Stimulated activated CD4-positive, alpha-beta T cell treated with anti-CD3 and anti-CD28 coated beads, TNF-alpha, amount 100 ng/mL, for 1 hour (primary cell): ENCODE measurements around the gene IL1RN.

Experiments used
- DNase-seq, 3 donors: peaks; one replicate each; pipeline ENCODE4 v3.0.0-alpha.2; 2020; ENCODE audit warnings: low read depth in 3 of 3, low spot score in 1 of 3

IL1RN gene

DNA sequence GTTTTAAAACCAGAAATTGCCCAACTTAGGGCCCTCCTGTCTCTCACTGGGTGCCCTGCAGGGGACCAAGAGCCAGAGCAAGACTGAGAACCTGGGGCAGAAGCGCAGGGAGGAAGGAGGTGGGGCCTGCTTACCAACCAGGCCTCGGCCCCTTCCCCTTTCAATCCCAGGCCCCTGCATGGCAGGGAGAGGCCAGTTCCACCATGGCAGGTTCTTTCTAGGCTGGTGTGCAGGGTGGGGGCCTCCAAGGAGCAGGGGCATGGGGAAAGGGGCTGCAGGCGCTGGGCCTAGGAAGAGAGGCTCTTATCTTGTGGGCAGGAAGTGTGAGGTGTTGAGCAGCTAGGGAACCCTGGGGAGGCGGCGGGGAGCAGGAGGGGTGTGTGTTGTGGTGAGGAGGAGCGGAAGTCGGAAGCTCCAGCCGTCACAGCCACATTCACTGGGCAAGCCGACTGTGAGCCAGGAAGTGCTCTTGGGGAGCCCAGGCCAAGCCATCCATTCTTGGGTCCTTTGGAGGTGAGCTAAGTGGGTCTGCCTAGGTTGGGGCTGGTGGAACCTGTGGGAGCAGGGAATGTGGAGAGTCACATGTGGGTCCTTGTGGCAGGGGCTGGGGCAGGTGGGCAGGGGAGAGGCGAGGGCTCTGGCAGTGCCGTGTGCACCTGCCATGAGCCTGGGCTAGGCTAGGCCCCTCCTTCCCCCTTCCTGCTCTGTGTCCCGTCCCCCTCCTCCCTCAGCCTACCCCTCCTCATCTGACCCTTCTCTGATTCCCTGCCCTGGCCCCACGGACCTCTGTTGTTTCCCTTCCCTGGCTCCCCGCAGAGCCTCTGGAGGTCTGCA, 46.4 kb downstream of the IL1RN start, which contains the start of gene PSD4:
Gene PSD4, plus strand, starts transcription at position 430 of the 834 bp plus-strand sequence. CDS start 8,486 bp downstream, outside the sequence.
- peak; percentile 64 to 70 (median 69) for DNase-seq

DNA sequence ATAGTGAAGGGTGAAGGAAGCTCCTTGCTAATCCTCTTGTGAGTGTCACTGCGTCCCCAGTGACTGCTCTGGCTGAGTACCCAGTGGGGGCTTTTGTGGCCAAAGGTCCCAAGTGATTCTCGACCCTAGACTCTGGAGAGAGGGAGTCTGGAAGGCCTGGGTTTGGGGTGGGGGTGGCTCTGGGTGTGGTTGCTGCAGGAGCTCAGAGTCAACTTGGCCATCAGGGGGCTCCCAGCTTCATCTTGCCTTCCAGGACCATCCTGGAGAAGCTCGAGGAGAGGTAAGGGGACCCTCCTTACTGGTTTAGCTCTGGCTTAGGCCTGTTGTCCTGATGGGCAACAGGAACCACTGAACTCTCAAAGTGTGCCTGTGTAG, 47.0 kb downstream of the IL1RN start:
- no peak for DNase-seq

DNA sequence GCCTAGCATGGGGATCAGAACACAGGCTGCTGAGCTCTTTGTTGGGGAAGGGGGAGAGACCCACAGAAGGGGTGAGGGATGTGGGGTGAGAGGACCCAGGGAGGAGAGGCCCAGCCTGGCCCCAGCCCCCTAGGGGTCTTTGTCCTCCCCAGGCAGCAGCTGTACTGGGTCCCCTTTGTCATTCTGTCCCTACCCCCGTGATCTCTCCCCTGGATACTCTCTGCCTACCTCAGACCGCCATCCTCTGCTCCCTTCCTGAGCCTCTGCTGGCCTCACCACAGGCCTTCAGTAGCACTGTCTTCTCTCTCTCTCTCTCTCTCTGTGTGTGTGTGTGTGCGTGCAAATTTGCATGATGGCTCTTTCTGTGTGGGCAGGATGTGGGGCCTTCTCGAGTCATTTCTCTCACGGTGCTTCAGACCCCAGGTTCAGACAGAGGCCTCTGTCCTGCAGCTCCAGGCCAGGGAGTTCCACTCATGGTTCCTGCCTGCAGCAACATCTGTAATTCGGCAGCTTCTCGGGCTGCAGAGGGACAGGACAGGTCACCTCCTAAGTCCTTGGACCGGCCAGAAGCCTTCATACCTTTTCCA, 47.7 kb downstream of the IL1RN start:
- peak in 2 of 3 donors; percentile 45 to 52 for DNase-seq

DNA sequence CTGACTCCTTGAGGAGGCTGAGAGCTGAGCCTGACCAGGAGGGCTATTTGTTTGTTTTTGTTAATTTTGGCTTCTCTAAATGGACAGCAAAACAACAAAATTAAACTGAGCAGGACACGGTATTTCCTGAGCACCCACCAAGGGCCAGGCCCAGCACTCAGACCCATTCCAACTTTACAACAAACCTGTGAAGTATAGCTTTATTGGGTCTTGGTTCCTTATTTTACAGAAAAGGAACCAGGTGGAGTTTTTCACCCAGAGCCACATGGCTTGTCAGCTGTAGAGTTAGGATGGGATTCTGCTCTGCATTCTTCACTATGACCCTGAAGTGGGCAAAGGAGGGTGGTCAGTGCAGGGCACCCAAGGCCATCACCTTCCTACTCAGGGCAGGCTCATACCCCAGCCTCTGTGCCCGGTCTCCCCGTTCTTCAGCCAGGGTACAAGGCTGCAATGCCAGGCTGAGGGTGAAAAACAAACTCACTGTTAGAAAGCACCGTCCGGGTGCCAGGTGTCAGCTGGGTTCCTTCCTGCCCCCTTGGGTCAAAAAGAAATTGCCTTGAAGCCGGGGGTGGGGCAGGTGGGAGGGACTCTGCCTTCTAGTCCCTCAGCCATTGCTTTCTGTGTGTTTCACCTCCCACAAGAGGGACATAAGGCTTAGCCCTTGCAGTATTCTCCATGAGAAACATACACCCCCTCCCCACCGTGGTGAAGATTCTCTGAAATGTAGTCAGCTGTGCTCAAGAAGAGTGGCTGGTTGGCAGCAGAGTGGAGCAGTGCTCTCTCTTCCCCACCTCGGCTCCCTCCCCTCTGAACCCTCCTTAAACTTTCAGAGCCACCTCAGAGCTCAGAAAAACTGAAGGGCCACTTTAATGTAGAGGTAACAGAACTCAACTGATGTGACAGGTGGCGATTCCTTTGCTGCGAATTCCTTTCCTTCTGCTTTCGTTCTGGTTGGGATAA, 48.6 kb downstream of the IL1RN start:
- no peak for DNase-seq

DNA sequence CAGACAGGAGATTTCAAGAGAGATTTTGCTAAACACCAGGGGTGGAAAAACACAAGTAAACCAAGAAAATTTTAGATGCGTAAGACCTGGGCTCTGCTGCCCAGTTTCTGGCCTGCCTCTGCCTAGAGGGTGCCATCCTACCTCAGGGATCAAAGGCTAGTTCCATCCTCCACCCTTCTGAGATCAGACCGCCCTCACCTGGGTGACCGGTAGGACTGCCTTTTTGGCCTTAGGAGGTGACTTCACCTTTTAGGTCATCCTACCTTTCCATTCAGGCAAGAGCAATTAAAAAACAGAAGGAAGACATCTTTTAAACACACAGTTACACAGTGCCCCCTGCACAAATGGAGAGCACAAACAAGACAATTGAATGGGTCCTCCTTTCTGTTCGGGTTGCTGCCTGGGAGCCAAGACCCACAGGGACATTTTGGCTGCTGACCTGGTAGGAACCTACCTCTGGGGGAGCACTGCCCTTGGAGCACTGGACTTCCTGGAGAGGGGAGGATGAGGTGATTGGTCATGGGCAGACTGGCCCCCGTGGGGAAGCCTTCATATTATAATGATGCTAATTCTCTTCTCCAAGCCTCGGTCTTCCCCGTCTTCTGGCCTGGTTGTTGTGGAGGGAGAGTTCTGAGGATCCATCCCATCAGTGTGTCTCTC, 49.4 kb downstream of the IL1RN start:
- no peak for DNase-seq

DNA sequence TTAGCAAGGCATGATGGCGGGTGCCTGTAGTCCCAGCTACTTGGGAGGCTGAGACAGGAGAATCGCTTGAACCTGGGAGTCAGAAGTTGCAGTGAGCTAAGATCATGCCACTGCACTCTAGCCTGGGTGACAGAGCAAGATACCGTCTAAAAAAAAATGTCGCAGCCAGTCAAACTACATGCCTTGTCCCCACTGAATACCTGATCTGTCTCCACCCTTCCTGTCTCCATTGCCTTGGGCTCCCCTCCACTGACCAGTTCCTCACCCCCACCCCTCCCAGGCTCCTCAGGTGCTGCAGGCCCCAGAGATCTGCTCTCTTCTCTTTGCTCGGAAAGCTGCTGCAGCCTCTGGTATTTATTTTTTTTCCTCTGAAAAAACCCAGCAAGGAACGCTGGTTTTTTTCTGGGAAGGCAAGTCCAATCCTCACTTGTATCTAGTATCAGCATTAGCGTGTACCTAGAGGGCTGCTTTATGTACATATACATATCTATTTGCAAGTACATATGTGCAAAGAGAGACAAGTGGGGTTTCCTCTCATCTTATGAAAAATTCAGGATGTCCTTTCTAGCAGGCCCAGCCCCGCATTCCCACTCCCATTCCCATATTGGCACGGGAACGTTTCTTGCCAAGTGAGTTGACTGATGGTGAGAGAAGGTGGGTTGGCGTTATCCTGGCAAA, 50.8 kb downstream of the IL1RN start:
- no peak for DNase-seq

DNA sequence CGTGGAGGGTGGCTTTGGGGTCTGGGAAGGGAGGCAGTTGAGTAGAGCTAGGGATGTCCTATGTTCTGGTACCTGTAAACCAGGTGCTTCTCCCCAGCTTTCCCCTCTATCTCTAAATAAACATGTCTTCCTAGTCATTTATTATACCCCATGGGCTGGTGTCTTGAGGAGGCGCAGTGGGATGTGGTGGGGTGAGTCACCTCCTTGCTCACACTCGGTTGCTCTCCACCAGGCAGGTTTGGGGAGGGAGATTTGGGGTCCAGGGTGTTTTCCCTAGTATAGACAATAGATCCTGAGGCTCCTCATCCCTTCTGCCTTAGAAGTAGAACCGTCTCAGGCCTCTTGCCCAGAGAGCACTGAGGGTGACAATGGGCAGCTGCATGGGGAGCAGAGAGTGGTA, 51.5 kb downstream of the IL1RN start:
- DNase-seq: no peak

DNA sequence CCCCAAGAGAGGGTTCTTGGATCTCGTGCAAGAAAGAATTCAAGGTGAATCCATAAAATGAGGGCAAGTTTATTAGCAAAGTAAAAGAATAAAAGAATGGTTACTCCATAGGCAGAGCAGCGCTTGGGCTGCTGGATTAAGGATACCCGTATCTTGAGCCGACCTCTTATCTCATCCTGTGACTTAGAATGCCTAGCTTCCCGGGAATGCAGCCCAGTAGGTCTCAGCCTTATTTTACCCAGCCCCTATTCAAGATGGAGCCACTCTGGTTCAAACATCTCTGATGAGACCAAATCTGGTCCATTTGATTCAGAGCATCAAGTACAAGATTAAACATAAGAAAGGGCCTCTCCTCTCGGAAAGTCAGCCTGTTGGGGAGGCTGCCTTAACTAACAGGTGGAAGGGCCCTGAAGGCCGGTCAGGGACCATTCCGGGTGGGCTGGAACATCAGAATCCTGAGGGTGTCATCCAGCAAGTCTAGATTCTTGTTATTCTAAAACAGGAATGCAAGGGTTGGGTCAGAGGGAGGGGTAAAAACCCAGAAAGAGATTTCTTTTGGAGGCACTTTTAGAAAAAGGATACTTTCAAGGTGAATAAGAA, 52.1 kb downstream of the IL1RN start:
- DNase-seq: no peak

DNA sequence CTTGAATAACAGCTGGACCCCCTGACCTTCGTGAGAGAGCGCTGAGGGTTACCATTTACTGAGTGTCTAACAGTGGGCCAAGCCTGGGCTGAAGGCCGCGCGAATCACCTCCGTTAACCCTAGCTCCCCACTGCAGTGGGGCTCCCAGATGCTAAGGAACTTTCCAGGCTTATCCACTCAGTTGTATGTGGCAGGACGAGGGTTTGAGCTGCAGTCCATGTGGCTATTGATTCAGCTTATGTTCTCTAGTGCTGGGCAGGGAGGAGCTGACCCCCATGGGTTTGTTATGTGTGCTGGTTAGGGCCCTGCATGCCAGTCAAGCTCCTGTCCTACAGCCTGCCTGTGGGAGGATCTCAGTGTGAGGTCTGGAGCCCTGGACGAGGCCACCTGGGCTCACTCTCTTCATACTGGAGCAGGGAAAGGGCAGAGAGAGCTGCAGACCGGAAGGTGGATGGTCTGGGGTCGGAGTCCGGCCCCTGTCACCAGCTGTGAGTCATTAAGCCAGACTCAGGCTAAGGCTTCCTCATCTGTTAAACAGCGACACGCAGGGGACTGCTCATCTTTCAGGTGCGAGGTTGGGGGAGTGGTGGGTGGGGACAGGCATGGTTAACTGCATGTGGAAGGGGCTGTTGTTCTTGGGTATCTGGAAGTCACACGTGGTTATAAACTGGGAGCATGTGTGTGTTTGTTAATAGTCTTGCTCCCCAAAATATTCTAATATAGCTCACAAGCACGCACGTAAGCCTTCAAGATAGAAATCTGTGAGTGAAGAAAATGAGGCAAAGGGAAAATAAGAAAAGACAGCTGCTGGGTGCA, 52.9 kb downstream of the IL1RN start:
- no peak for DNase-seq

DNA sequence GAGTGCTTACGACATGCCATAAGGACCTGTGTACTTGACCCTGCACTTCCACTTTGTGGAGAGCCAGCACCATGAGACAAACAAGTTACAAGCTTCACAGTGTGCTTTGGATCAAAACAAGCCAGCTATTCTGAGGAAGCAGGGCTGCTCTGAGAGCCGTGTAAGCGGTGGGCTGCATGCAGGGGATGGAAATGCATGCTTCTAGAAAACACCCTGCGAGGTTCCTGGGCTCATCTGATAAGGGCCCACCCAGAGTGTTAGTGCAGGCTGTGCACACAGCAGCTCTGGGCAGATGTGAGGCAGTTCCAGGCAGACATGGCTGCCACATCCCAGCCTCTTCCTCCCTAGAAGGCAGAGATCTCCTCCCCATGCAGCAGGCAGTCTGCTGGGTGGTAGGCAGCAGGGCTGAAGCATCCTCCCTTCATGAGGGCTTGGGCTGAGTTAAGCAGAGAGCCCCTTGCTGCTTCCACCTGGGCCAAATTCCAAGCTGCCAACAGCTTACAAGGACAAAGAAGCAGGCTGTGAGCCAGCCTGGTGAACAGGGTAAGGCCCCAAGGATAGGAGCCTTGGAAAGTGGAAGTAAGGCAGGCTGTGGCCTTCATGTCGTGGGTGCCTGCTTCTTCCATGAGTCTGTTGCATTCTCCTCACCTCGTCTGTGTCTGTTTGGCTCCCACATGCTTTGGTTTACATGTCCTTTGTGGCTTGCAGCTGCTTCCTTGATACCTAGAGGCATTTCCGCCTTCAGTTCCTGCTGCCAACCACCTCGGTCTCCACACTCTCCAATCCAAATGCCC, 54.1 kb downstream of the IL1RN start:
- no peak for DNase-seq

DNA sequence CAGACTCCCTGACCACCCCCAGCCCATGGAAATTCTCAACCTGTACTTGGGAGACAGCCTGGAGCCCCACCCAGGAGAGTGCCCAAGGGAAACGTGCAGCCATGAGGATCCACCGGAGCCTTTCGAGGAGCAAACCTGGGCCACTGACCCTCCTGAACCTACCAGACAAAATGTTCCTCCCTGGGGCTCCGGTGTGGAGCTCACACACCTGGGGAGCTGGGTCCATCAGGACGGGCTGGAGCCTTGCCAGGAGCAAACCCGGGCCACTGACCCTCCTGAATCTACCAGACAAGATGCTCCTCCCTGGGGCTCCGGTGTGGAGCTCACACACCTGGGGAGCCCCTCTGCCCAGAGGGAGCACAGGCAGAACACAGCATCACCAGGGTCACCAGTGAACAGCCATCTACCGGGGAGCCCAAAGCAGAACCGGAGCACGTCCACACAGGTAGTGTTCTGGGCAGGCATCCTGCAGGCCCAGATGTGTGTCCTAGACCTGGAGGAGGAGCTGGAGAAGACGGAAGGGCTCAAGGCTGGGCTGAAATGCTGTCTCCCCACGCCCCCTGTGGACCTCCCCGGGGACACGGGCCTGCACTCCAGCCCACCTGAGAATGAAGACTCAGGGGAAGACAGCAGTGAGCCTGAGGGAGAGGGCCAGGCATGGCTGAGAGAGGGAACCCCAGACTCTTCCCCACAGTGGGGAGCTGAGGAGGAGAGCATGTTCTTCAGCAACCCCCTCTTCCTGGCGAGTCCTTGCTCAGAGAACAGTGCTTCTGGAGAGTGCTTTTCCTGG, 55.3 kb downstream of the IL1RN start:
- no peak for DNase-seq

DNA sequence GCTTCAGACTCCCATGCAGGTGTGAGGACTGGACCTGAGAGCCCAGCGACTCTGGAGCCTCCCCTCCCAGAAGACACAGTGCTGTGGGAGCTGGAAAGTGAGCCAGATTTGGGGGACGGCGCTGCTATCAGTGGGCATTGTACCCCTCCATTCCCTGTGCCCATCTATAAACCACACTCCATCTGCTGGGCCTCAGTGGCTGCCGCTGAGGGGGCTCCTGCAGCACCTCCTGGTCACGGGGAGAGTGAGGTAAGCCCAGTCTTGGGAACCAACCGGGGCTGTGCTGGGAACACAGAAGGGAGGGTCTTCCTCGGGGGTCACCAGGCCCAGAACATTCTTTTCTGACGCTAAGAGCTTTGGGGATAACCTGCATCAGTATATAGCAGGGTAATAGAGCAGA, 55.9 kb downstream of the IL1RN start:
- no peak for DNase-seq
